OCI-LY3 (cell line): ENCODE data around the gene NUP133.

Experiments used
- EZH2phosphoT487 ChIP-seq: fragments of 200-600 bp; shearing (Covaris generic); IDR thresholded peaks from 2 replicates; pipeline ENCODE4 v1.6.1; 2018; ENCODE audit warnings: antibody characterized with exemption, mixed run types, low read depth
- TF ChIP-seq, protein P1 (sequence below): fragments of 200-600, 300-600 bp; sonication (generic); IDR thresholded peaks from 2 replicates; pipeline ENCODE4 v1.5.1; 2014; ENCODE audit warnings: antibody characterized with exemption, low read length, low read depth

- TF ChIP-seq, protein P1, sequence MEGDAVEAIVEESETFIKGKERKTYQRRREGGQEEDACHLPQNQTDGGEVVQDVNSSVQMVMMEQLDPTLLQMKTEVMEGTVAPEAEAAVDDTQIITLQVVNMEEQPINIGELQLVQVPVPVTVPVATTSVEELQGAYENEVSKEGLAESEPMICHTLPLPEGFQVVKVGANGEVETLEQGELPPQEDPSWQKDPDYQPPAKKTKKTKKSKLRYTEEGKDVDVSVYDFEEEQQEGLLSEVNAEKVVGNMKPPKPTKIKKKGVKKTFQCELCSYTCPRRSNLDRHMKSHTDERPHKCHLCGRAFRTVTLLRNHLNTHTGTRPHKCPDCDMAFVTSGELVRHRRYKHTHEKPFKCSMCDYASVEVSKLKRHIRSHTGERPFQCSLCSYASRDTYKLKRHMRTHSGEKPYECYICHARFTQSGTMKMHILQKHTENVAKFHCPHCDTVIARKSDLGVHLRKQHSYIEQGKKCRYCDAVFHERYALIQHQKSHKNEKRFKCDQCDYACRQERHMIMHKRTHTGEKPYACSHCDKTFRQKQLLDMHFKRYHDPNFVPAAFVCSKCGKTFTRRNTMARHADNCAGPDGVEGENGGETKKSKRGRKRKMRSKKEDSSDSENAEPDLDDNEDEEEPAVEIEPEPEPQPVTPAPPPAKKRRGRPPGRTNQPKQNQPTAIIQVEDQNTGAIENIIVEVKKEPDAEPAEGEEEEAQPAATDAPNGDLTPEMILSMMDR: no peak
- no peak for TF ChIP-seq EZH2phosphoT487
Observed at GRCh38 chr1:229544587-229544986, 36.4 kb upstream of the NUP133 start.
